Smooth muscle cell (in vitro differentiated cells): Measurements from ENCODE around the gene CYP19A1. TPM values are rescaled to one million over a fixed set of nuclear protein-coding genes. Genes with fewer than 3 reads are reported as not detected.

Experiments used
- DNase-seq: peaks from one replicate; lab custom pipeline; 2025; ENCODE audit not compliant: unreplicated experiment; lab: John Stamatoyannopoulos, UW
- H2AFZ ChIP-seq: fragments of 200-600 bp; sonication (generic); 2 replicates; pipeline ENCODE4 v1.6.0; 2016; ENCODE audit warnings: antibody characterized with exemption, low read depth, mild to moderate bottlenecking
- H3F3A ChIP-seq: fragments of 200-600 bp; sonication (generic); 2 replicates; pipeline ENCODE4 v1.6.0; 2017; ENCODE audit warnings: antibody characterized with exemption, low read depth
- H3K27ac ChIP-seq: fragments of 200-600 bp; sonication (generic); 2 replicates; pipeline ENCODE4 v1.5.1; 2016; ENCODE audit warnings: low read depth, mild to moderate bottlenecking
- H3K27me3 ChIP-seq: fragments of 200-600 bp; sonication (generic); 2 replicates; pipeline ENCODE4 v1.6.1; 2016; ENCODE audit warnings: low read depth, mild to moderate bottlenecking
- H3K36me3 ChIP-seq: fragments of 200-600 bp; sonication (generic); 2 replicates; pipeline ENCODE4 v1.5.1; 2016; ENCODE audit warnings: low read depth
- H3K4me1 ChIP-seq: fragments of 200-600 bp; sonication (generic); 2 replicates; pipeline ENCODE4 v1.5.1; 2016; ENCODE audit warnings: low read depth
- H3K4me2 ChIP-seq: fragments of 200-600 bp; sonication (generic); 2 replicates; pipeline ENCODE4 v1.6.0; 2016; ENCODE audit warnings: mild to moderate bottlenecking
- H3K4me3 ChIP-seq: fragments of 200-600 bp; sonication (generic); 2 replicates; pipeline ENCODE4 v1.5.1; 2016; ENCODE audit warnings: mild to moderate bottlenecking
- H3K79me2 ChIP-seq: fragments of 200-600 bp; sonication (generic); 2 replicates; pipeline ENCODE4 v1.6.0; 2016; ENCODE audit warnings: low read depth, mild to moderate bottlenecking
- H3K9ac ChIP-seq: fragments of 200-600 bp; sonication (generic); 2 replicates; pipeline ENCODE4 v1.6.0; 2016; ENCODE audit warnings: low read depth
- H3K9me3 ChIP-seq: fragments of 200-600 bp; sonication (generic); replicated peaks from 2 replicates; pipeline ENCODE4 v1.5.1; 2016; ENCODE audit warnings: low read depth
- H4K20me1 ChIP-seq: fragments of 200-600 bp; sonication (generic); 2 replicates; pipeline ENCODE4 v1.6.0; 2016; ENCODE audit warnings: low read depth
- WGBS: methylation state at CpG from one replicate; pipeline ENCODE4 v1.1.7; 2016; ENCODE audit warnings: low lambda C conversion rate; 5-methylcytosine and 5-hydroxymethylcytosine counted together
- polyA plus RNA-seq: library from polyadenylated mRNA; unstranded; fragments of >200 nt; fragmentation: Nextera tagmentation; extraction: Ambion mirVana; gene quantifications from 2 replicates; pipeline ENCODE4 v1.2.1, GENCODE V29; 2016
- total RNA-seq: library from RNA; depleted of rRNA; stranded (reverse); fragments of >200 nt; gene quantifications from 2 replicates; pipeline ENCODE4 v1.2.3, GENCODE V29; 2014
- TF ChIP-seq, protein P1 (sequence below): fragments of 200-600 bp; sonication (generic); IDR thresholded peaks from 2 replicates; pipeline ENCODE4 v1.5.1; 2017; ENCODE audit warnings: borderline replicate concordance, mild to moderate bottlenecking, antibody characterized with exemption; ENCODE audit not compliant: insufficient read depth, poor library complexity, severe bottlenecking

Gene CYP19A1
- total and polyA plus RNA-seq, 2 experiments from 2014 or later, result not detected

GRCh38 chr15:51227940-51228732 is 110.3 kb downstream of the CYP19A1 start:
- WGBS, result 39% methylated on average over 3 of the region's 3 CpGs
- no peak for DNase-seq
- no peaks in the 10 kb centered on the region for H3K36me3 ChIP-seq
- H3K4me2 ChIP-seq, result peak overlapping the region; percentile 68
- no peaks in the 10 kb centered on the region for H4K20me1 ChIP-seq
- no peaks in the 10 kb centered on the region for H3K4me1 ChIP-seq
- no peak overlapping the region for H3K9ac ChIP-seq
- TF ChIP-seq, protein P1, sequence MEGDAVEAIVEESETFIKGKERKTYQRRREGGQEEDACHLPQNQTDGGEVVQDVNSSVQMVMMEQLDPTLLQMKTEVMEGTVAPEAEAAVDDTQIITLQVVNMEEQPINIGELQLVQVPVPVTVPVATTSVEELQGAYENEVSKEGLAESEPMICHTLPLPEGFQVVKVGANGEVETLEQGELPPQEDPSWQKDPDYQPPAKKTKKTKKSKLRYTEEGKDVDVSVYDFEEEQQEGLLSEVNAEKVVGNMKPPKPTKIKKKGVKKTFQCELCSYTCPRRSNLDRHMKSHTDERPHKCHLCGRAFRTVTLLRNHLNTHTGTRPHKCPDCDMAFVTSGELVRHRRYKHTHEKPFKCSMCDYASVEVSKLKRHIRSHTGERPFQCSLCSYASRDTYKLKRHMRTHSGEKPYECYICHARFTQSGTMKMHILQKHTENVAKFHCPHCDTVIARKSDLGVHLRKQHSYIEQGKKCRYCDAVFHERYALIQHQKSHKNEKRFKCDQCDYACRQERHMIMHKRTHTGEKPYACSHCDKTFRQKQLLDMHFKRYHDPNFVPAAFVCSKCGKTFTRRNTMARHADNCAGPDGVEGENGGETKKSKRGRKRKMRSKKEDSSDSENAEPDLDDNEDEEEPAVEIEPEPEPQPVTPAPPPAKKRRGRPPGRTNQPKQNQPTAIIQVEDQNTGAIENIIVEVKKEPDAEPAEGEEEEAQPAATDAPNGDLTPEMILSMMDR, result no peak
- H2AFZ ChIP-seq, result no peak overlapping the region
- H3K9me3 ChIP-seq, result no peaks in the 10 kb centered on the region
- H3K27me3 ChIP-seq, result no peaks in the 10 kb centered on the region
- no peaks in the 10 kb centered on the region for H3F3A ChIP-seq
- H3K4me3 ChIP-seq, result no peak overlapping the region
- H3K79me2 ChIP-seq, result no peaks in the 10 kb centered on the region
- peak overlapping the region; percentile 64 for H3K27ac ChIP-seq

DNA sequence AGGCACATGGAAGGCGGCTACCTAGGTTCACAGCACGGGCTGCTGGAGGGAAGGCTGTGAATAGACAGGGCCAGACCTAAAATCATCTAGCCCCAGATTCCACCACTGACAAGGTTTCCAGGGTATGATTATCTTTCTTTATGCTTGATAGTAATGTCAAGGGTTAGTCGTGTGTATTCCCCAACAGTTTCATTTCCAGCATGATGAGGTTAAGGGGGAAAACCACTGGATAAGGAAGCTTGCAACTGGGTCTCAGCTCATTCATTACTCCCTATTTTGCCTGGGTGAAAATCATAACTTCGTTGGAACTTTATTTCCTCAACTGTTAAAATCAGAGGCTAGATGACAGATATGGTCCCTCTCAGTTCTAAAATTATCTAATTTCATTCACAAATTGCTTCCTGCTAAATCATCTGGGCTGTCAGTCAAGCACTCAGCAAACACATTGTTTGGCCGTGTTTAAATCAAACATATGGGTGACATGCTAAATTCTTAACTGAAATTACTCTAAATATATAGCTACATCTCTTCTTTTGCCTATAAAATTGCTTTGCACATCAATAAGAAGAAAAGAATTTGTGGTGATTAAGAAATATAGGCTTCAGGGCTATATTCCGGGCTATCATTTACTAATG is 111.7 kb downstream of the CYP19A1 start:
- Histone ChIP-seq H3F3A (no peaks in the 10 kb centered on the region), H3K4me3 (no peak overlapping the region), H2AFZ (no peak overlapping the region), H3K9ac (no peak overlapping the region), H3K36me3 (no peaks in the 10 kb centered on the region), H3K27ac (no peak overlapping the region), H3K79me2 (no peaks in the 10 kb centered on the region), H3K4me2 (no peak overlapping the region), H3K4me1 (no peaks in the 10 kb centered on the region), H4K20me1 (no peaks in the 10 kb centered on the region), H3K9me3 (no peaks in the 10 kb centered on the region), H3K27me3 (no peaks in the 10 kb centered on the region)
- WGBS, result 88% methylated on average over 6 of the region's 6 CpGs
- DNase-seq, result no peak
- TF ChIP-seq, protein P1, result no peak

GRCh38 chr15:51224428-51224827 is 114.0 kb downstream of the CYP19A1 start:
- no peaks in the 10 kb centered on the region for H3F3A ChIP-seq
- H3K4me3 ChIP-seq, result no peak overlapping the region
- peak overlapping the region; percentile 11 for H3K27ac ChIP-seq
- no peaks in the 10 kb centered on the region for H3K4me1 ChIP-seq
- TF ChIP-seq, protein P1, result no peak
- no peak for DNase-seq
- H3K79me2 ChIP-seq, result no peaks in the 10 kb centered on the region
- H3K9me3 ChIP-seq, result no peaks in the 10 kb centered on the region
- H3K36me3 ChIP-seq, result no peaks in the 10 kb centered on the region
- H4K20me1 ChIP-seq, result no peaks in the 10 kb centered on the region
- peak overlapping the region; percentile 51 for H3K4me2 ChIP-seq
- no peaks in the 10 kb centered on the region for H3K27me3 ChIP-seq
- no peak overlapping the region for H2AFZ ChIP-seq
- H3K9ac ChIP-seq, result no peak overlapping the region
